K562 (cell line): ENCODE measurements around the gene EPHX1. TPM values are rescaled to one million over a fixed set of nuclear protein-coding genes. Genes with fewer than 3 reads are reported as not detected.

Experiments
- ADNP ChIP-seq: fragments of 200-800 bp; sonication (Bioruptor generic); IDR thresholded peaks from 2 replicates; pipeline ENCODE4 v1.6.1; 2016; ENCODE audit warnings: missing genetic modification characterization, missing compliant biosample characterization
- CBX5 ChIP-seq: IDR thresholded peaks from 2 replicates; pipeline ENCODE4 v1.6.1; 2014; ENCODE audit warnings: low read depth, borderline replicate concordance
- CCNT2 ChIP-seq: IDR thresholded peaks from 2 replicates; pipeline ENCODE4 v1.6.1; 2011; ENCODE audit warnings: borderline replicate concordance, low read depth, mild to moderate bottlenecking, moderate library complexity, mixed read lengths, low read length; ENCODE audit not compliant: insufficient read length; ENCODE audit errors: extremely low read depth
- GTF2A2 ChIP-seq: IDR thresholded peaks from 2 replicates; pipeline ENCODE4 v1.6.1; 2016; ENCODE audit warnings: mild to moderate bottlenecking, missing genetic modification characterization, missing compliant biosample characterization
- JUND ChIP-seq, 2 experiments: IDR thresholded peaks; 2 replicates in 1 of 2; 3 replicates in 1 of 2; pipeline ENCODE4 v1.6.1; 2011; ENCODE audit warnings: borderline replicate concordance in 2 of 2, low read depth in 2 of 2, low read length in 2 of 2, improper control_type of control experiment in 1 of 2, missing biosample characterization in 1 of 2, missing genetic modification characterization in 1 of 2, missing genetic modification reagents in 1 of 2
- LCOR ChIP-seq: sonication (generic); formaldehyde crosslinking; IDR thresholded peaks from 2 replicates; pipeline ENCODE4 v1.8.0; 2022; ENCODE audit warnings: mild to moderate bottlenecking, missing genetic modification reagents
- MTA1 ChIP-seq: fragments of 450-650 bp; IDR thresholded peaks from 2 replicates; pipeline ENCODE4 v1.6.1; 2017; ENCODE audit warnings: borderline replicate concordance
- NCOA2 ChIP-seq, 2 experiments: fragments of 450-650 bp; IDR thresholded peaks; 2 replicates each; pipeline ENCODE4 v1.6.1; 2018; ENCODE audit warnings: mild to moderate bottlenecking in 2 of 2, moderate library complexity in 1 of 2; ENCODE audit not compliant: partially characterized antibody in 2 of 2
- NR3C1 ChIP-seq: sonication (generic); formaldehyde crosslinking; IDR thresholded peaks from 2 replicates; pipeline ENCODE4 v1.8.1; 2022; ENCODE audit warnings: missing genetic modification reagents
- POLR2B ChIP-seq: fragments of 450-650 bp; IDR thresholded peaks from 2 replicates; pipeline ENCODE4 v1.6.1; 2018; ENCODE audit warnings: low read depth; ENCODE audit not compliant: partially characterized antibody
- SAP30 ChIP-seq: fragments of 200-600 bp; sonication (generic); IDR thresholded peaks from 2 replicates; pipeline ENCODE4 v1.6.1; 2012; ENCODE audit warnings: borderline replicate concordance, low read depth, mild to moderate bottlenecking, moderate library complexity, low read length, control low read depth, inconsistent platforms; ENCODE audit not compliant: insufficient read depth, poor library complexity, severe bottlenecking
- SMARCA4 ChIP-seq: fragments of 450-650 bp; IDR thresholded peaks from 2 replicates; pipeline ENCODE4 v1.6.1; 2016
- SREBF2 ChIP-seq: sonication (generic); formaldehyde crosslinking; IDR thresholded peaks from 2 replicates; pipeline ENCODE4 v1.4.0; 2020; ENCODE audit warnings: mild to moderate bottlenecking, missing genetic modification reagents
- SRSF1 ChIP-seq: fragments of 200-400 bp; formaldehyde crosslinking; IDR thresholded peaks from 2 replicates; pipeline ENCODE4 v1.6.1; 2017; ENCODE audit warnings: mild to moderate bottlenecking, low read depth, low read length, moderate library complexity
- SRSF3 ChIP-seq: fragments of 200-400 bp; formaldehyde crosslinking; IDR thresholded peaks from 2 replicates; pipeline ENCODE4 v1.6.1; 2016; ENCODE audit warnings: mild to moderate bottlenecking, low read length, moderate library complexity; ENCODE audit not compliant: insufficient read depth
- TCF7L2 ChIP-seq: fragments of 150-350 bp; IDR thresholded peaks from 2 replicates; pipeline ENCODE4 v1.6.1; 2016; ENCODE audit warnings: low read depth, mild to moderate bottlenecking, low read length, moderate library complexity
- U2AF1 ChIP-seq: fragments of 200-400 bp; formaldehyde crosslinking; optimal IDR thresholded peaks from 2 replicates; pipeline ENCODE3; 2017; ENCODE audit warnings: mild to moderate bottlenecking, low read depth, low read length, moderate library complexity
- ZC3H8 ChIP-seq: fragments of 450-650 bp; IDR thresholded peaks from 2 replicates; pipeline ENCODE4 v1.6.1; 2017
- ZNF175 ChIP-seq: fragments of 200-800 bp; sonication (Bioruptor generic); IDR thresholded peaks from 2 replicates; pipeline ENCODE4 v1.6.1; 2016; ENCODE audit warnings: low read depth, mild to moderate bottlenecking, missing genetic modification characterization, missing compliant biosample characterization
- ZNF431 ChIP-seq: sonication (generic); formaldehyde crosslinking; IDR thresholded peaks from 2 replicates; pipeline ENCODE4 v1.8.0; 2022; ENCODE audit warnings: mild to moderate bottlenecking, missing genetic modification reagents
- ZNF583 ChIP-seq: fragments of 250-450 bp; sonication (Bioruptor Pico); IDR thresholded peaks from 2 replicates; pipeline ENCODE4 v1.4.0; 2020
- ZNF589 ChIP-seq: fragments of 200-800 bp; sonication (Bioruptor generic); IDR thresholded peaks from 2 replicates; pipeline ENCODE4 v1.6.1; 2016; ENCODE audit warnings: low read depth, missing genetic modification characterization, missing compliant biosample characterization
- polyA plus RNA-seq, 8 experiments: library from polyadenylated mRNA; depleted of rRNA in 4 of 8; stranded (reverse) in 5 of 8; unstranded in 3 of 8; fragments of >200 nt; fragmentation: Nextera tagmentation in 2 of 8; fragmentation: Illumina TruSeq in 1 of 8; extraction: Ambion mirVana in 2 of 8; extraction: Trizol in 1 of 8; gene quantifications; 2 replicates each; pipeline versions ENCODE4 v1.2.1 to v1.2.3, GENCODE V29; 2011 to 2014; ENCODE audit warnings: inconsistent platforms in 1 of 8, missing spikeins in 1 of 8
- total RNA-seq, 7 experiments: library from RNA; depleted of rRNA in 6 of 7; stranded (reverse); fragments of >200 nt in 6 of 7; fragmentation: Illumina TruSeq in 2 of 7; extraction: Trizol in 2 of 7; gene quantifications; 2 replicates each; pipeline versions ENCODE4 v1.2.1 to v1.2.3, GENCODE V29; 2011 to 2021; ENCODE audit warnings: low replicate concordance in 1 of 7
- TF ChIP-seq, protein P1 (sequence below): sonication (generic); formaldehyde crosslinking; IDR thresholded peaks from 2 replicates; pipeline ENCODE4 v1.8.1; 2023; ENCODE audit warnings: mild to moderate bottlenecking, missing genetic modification reagents
- TF ChIP-seq, protein P2 (sequence below): fragments of 200-400 bp; formaldehyde crosslinking; IDR thresholded peaks from 2 replicates; pipeline ENCODE4 v1.6.1; 2017; ENCODE audit warnings: mild to moderate bottlenecking, low read depth, low read length, moderate library complexity

Gene EPHX1
- total and polyA plus RNA-seq, 9 of the 15 experiments (the other 6 are each of a cell fraction or from before 2014, with no cell fraction given) = 0.21 to 27.0 (median 6.7) TPM

DNA sequence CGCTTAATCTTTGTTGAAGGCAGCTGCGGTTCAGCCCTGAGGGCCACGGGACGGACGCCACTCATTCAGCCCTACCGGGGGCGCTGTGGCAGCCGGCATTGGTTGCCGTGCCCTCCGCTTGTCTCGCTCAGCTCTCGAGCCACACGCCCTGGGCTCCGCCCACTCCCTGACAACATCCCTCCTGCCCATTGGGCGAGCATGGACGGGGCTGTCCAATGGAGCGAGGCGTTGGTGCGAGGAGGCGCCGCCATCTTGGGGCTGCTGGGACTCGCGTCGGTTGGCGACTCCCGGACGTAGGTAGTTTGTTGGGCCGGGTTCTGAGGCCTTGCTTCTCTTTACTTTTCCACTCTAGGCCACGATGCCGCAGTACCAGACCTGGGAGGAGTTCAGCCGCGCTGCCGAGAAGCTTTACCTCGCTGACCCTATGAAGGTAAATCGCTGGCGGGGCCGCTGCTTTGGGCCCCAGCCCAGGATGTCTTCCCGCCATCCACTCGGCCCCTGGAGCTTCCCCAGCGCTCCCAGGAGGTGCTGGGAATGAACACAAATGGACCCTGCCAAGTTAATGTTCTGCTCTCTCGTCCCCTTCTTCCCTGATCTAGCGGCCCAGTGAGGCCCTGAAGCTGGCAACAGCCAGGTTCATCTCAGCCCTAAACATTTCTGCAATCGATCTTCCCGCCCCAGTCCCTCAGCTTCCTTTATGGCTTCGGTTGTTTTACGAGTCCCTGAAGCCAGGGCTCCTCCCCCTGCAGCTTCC, 32.2 kb upstream of the EPHX1 start, which contains the start of gene SRP9 (continued):
- TF ChIP-seq ZNF583 (no peak), GTF2A2 (tag) (0 out of 2 replicates have a peak, but pooled peaks have one; percentile 46), MTA1 (no peak), U2AF1 (no peak), CCNT2 (peak; percentile 89), NR3C1 (CRISPR knock-in tag) (no peak), NCOA2 (IDR thresholded peaks at IDR 0.05; ENCODE audit: partially characterized antibody in 2 of 2) (no peak), SRSF1 (no peak), SAP30 (peak; percentile 63), CBX5 (0 out of 2 replicates have a peak, but pooled peaks have one; percentile 57), ZNF589 (0 out of 2 replicates have a peak, but pooled peaks have one; percentile 59), ZC3H8 (no peak), SRSF3 (0 out of 2 replicates have a peak, but pooled peaks have one; percentile 42), SREBF2 (CRISPR knock-in tag) (no peak), POLR2B (peak; percentile 96), TCF7L2 (peak; percentile 15; the same call in 1 of the 2 replicates), LCOR (peak; percentile 89), SMARCA4 (no peak), JUND (IDR thresholded peaks at IDR 0.05; ENCODE audit: borderline replicate concordance, low read depth, low read length) (peak; percentile 77), JUND (tag; IDR thresholded peaks at IDR 0.05; ENCODE audit: borderline replicate concordance, low read depth, low read length) (peak; percentile 50; the same call in 1 of the 3 replicates), ZNF175 (CRISPR knock-in tag) (no peak), ADNP (tag) (no peak), ZNF431 (CRISPR knock-in tag) (0 out of 2 replicates have a peak, but pooled peaks have one; percentile 21)
- TF ChIP-seq, protein P1, sequence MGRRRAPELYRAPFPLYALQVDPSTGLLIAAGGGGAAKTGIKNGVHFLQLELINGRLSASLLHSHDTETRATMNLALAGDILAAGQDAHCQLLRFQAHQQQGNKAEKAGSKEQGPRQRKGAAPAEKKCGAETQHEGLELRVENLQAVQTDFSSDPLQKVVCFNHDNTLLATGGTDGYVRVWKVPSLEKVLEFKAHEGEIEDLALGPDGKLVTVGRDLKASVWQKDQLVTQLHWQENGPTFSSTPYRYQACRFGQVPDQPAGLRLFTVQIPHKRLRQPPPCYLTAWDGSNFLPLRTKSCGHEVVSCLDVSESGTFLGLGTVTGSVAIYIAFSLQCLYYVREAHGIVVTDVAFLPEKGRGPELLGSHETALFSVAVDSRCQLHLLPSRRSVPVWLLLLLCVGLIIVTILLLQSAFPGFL (CRISPR knock-in tag) = no peak
- TF ChIP-seq, protein P2, sequence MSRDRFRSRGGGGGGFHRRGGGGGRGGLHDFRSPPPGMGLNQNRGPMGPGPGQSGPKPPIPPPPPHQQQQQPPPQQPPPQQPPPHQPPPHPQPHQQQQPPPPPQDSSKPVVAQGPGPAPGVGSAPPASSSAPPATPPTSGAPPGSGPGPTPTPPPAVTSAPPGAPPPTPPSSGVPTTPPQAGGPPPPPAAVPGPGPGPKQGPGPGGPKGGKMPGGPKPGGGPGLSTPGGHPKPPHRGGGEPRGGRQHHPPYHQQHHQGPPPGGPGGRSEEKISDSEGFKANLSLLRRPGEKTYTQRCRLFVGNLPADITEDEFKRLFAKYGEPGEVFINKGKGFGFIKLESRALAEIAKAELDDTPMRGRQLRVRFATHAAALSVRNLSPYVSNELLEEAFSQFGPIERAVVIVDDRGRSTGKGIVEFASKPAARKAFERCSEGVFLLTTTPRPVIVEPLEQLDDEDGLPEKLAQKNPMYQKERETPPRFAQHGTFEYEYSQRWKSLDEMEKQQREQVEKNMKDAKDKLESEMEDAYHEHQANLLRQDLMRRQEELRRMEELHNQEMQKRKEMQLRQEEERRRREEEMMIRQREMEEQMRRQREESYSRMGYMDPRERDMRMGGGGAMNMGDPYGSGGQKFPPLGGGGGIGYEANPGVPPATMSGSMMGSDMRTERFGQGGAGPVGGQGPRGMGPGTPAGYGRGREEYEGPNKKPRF = no peak
